ENCODE results near the gene AAK1.
A peak's percentile ranks its signal among the peaks of the same experiment; 100 is the strongest.

AAK1 gene

GRCh38 chr2:69603146-69603743 lies 40.3 kb downstream of the AAK1 start:
- no peak overlapping the region for H3K4me3 ChIP-seq (replicated peaks; ENCODE audit: low read depth, low read length)
- TF ChIP-seq CTCF (IDR thresholded peaks at IDR 0.05; ENCODE audit: low read length, missing control alignments): no peak

GRCh38 chr2:69601179-69601612 lies 42.3 kb downstream of the AAK1 start:
- no peak overlapping the region for H3K4me3 ChIP-seq (replicated peaks; ENCODE audit: low read depth, low read length)
- peak; percentile 85 for DNase-seq (ENCODE audit: low read depth)
- TF ChIP-seq CTCF (IDR thresholded peaks at IDR 0.05; ENCODE audit: low read length, missing control alignments): no peak

More at GRCh38 chr2:69603146-69603743, 40.3 kb downstream of the AAK1 start:
- no peak for DNase-seq (ENCODE audit: low read depth)

- no peak for TF ChIP-seq CTCF (IDR thresholded peaks at IDR 0.05; ENCODE audit: low read length, missing control alignments)
Observed at GRCh38 chr2:69600425-69600824, 43.1 kb downstream of the AAK1 start.

GRCh38 chr2:69597843-69598610 lies 45.5 kb downstream of the AAK1 start:
- no peak for DNase-seq (ENCODE audit: low read depth)
- no peak for TF ChIP-seq CTCF (IDR thresholded peaks at IDR 0.05; ENCODE audit: low read length, missing control alignments)
- no peak overlapping the region for H3K4me3 ChIP-seq (replicated peaks; ENCODE audit: low read depth, low read length)

More at GRCh38 chr2:69600425-69600824, 43.1 kb downstream of the AAK1 start:
- no peak for DNase-seq (ENCODE audit: low read depth)
- no peak overlapping the region for H3K4me3 ChIP-seq (replicated peaks; ENCODE audit: low read depth, low read length)

GRCh38 chr2:69597105-69597504 lies 46.4 kb downstream of the AAK1 start:
- TF ChIP-seq CTCF (IDR thresholded peaks at IDR 0.05; ENCODE audit: low read length, missing control alignments): no peak
- H3K4me3 ChIP-seq (replicated peaks; ENCODE audit: low read depth, low read length): no peak overlapping the region
- DNase-seq (ENCODE audit: low read depth): no peak

- no peak for TF ChIP-seq CTCF (IDR thresholded peaks at IDR 0.05; ENCODE audit: low read length, missing control alignments)
- no peak overlapping the region for H3K4me3 ChIP-seq (replicated peaks; ENCODE audit: low read depth, low read length)
- peak; percentile 52 for DNase-seq (ENCODE audit: low read depth)
Observed at GRCh38 chr2:69594341-69594740, 49.2 kb downstream of the AAK1 start.

Measured in fibroblast of pulmonary artery (primary cell).